Activated T-cell treated with anti-CD3 and anti-CD28 coated beads, Interleukin-2, amount 50 U/mL, for 72 hours (primary cell): Measurements from ENCODE around the gene SULT1A2. TPM values are rescaled to one million over a fixed set of nuclear protein-coding genes. Genes with fewer than 3 reads are reported as not detected.
"Not testable (repeated sequence)": the region's sequence is repeated elsewhere in the genome, so short reads cannot be mapped to it uniquely, and the experiment has no call there.

Source experiments
- ATAC-seq, 2 donors: fragments of 150-1000 bp; cut with Tn5 transposase; replicated peaks in 1 of 2; 2 replicates each; pipeline ENCODE4 v1.10.0; 2021; ENCODE audit warnings: moderate library complexity in 2 of 2, mild to moderate bottlenecking in 1 of 2
- DNase-seq, 2 donors: peaks; one replicate each; pipeline ENCODE4 v3.0.0; 2021 to 2022; ENCODE audit warnings: mixed read lengths in 1 of 2
- H3K27ac Mint-ChIP-seq: one replicate; pipeline ENCODE4 v1.8.0; 2022; ENCODE audit warnings: mild to moderate bottlenecking, moderate library complexity, mixed read lengths
- H3K27me3 Mint-ChIP-seq: one replicate; pipeline ENCODE4 v1.8.0; 2022; ENCODE audit warnings: low read depth, mixed read lengths
- H3K36me3 Mint-ChIP-seq, 2 donors: one replicate each; pipeline ENCODE4 v1.8.0; 2022; ENCODE audit warnings: mixed read lengths in 2 of 2, mild to moderate bottlenecking in 1 of 2; ENCODE audit not compliant: insufficient read depth in 2 of 2
- H3K4me1 Mint-ChIP-seq: one replicate; pipeline ENCODE4 v1.8.0; 2022; ENCODE audit warnings: low read depth, mixed read lengths
- H3K4me3 Mint-ChIP-seq, 2 donors: one replicate each; pipeline ENCODE4 v1.8.0; 2022; ENCODE audit warnings: mild to moderate bottlenecking in 2 of 2, mixed read lengths in 2 of 2, moderate library complexity in 2 of 2
- H3K9me3 Mint-ChIP-seq, 2 donors: one replicate each; pipeline ENCODE4 v1.8.0; 2022; ENCODE audit warnings: mixed read lengths in 2 of 2
- total RNA-seq, 2 donors: library from RNA; stranded (reverse); gene quantifications; one replicate each; pipeline ENCODE4 v1.2.3, GENCODE V29; 2022

The SULT1A2 gene
- total RNA-seq, 2 donors from 2014 or later: 0.25 to 1.2 TPM

DNA sequence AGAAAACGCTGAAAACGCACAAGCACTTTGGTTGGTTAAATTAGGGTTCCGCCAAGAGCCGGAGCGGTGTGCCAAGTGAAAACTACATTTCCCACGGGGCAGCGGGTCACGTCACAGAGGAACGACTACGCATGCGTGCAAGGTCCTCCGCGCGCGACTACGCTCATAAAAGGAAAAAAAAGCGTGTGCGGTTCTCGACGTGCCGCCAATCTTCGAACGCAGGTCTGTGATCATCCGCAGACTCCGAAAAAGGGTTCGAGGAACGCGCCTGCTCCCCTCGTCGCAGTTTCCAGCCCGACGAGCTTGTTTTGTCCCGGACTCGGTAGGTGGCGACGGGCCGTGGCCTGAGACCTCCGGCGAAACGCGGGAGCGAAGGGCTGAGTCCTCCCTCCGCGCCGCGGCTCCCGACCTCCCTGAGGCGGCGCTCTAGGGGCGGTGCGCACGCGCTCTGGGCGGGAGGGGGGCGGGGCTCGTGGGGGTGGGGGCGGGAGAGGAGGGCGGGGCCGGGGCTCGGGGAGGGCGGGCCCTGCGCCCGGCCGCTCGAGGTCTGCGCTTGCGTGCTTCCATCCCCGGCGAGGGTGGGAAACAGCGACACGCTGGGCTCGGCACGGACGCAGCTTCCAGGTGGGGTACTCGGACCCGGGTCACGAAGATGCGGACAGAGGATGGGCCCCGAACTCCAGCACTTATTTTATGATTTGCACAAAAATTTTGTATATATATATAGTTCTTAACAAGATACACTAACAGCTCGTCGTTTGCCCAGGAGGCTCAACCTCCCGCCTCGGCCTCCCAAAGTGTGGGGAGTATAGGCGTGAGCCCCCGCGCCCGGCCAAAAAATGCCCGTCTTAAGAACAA lies 42.8 kb downstream of the SULT1A2 start, which contains the start of gene SGF29:
TSS of gene SGF29 (plus strand) at position 145 of the 858 bp plus-strand sequence. CDS start 27,150 bp downstream, outside the sequence.
- no peaks in the 10 kb centered on the region for H3K9me3 Mint-ChIP-seq
- DNase-seq: peak; percentile 92 to 93
- H3K27me3 Mint-ChIP-seq: no peaks in the 10 kb centered on the region
- peak; percentile 86 to 89 for ATAC-seq
- peak within 1 kb of the TSS; percentile 95 for H3K27ac Mint-ChIP-seq
- peaks cover 3 to 11% of the 10 kb centered on the region in 2 donors for H3K36me3 Mint-ChIP-seq
- H3K4me3 Mint-ChIP-seq: peak within 1 kb of the TSS; percentile 91 to 94
- peaks cover 50% of the 10 kb centered on the region for H3K4me1 Mint-ChIP-seq

DNA sequence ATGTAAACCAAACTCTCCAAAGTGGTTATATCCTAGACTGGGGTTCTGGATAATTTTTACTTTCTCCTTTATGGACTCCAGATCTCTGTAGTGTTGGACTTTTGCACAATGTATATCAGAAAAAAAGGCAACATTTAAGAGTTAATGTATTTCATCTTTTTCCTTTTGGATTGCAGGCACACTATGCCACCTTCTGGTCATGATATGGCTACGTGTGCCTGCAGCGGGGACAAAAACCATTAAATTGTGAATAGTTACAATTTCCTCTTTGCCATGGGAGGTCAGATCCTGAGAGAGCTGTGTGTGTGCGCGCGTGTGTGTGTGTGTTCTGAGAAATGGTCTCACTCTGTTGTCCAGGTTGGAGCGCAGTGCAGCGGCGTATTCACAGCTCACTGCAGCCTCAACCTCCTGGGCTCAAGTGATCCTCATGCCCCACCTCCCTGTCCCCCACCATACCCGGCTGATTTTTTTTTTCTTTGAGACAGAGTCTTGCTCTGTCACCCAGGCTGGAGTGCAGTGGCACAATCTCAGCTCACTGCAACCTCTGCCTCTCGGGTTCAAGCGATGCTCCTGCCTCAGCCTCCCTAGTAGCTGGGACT lies 47.5 kb downstream of the SULT1A2 start:
- DNase-seq: no peak
- ATAC-seq: no peak
- no peaks in the 10 kb centered on the region for H3K9me3 Mint-ChIP-seq
- H3K27me3 Mint-ChIP-seq: no peaks in the 10 kb centered on the region
- no peak overlapping the region for H3K27ac Mint-ChIP-seq
- H3K4me1 Mint-ChIP-seq: peaks cover 13% of the 10 kb centered on the region
- H3K36me3 Mint-ChIP-seq: no peaks in the 10 kb centered on the region
- peak overlapping the region in 1 of 2 donors; percentile 24 for H3K4me3 Mint-ChIP-seq

DNA sequence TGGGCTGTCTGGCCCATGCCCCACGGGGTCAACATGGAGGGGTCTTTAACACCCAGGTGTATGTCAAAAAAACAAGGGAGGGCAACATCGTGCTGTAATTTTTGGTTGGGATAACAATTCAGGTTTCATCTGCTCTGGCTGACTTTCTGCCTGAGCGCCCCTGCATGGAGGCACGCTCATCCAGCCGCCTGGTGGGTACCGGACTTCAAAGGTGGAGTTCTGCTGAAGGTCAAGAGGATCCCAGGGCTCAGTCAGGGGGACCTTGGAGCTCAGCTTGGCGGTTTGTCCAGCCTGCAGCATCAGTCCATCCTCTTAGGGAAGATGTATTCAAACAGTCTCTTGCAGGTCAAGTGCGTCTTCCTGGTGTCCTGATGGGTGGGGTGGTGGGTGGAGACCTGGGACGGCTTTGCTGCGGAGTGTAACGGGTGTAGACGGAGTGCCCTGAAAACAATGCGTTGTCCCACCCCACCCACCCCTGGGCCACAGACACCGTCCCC lies 48.5 kb downstream of the SULT1A2 start:
- no peaks in the 10 kb centered on the region for H3K36me3 Mint-ChIP-seq
- DNase-seq: no peak
- peaks cover 8% of the 10 kb centered on the region for H3K4me1 Mint-ChIP-seq
- no peak overlapping the region for H3K4me3 Mint-ChIP-seq
- H3K9me3 Mint-ChIP-seq: no peaks in the 10 kb centered on the region
- H3K27me3 Mint-ChIP-seq: no peaks in the 10 kb centered on the region
- H3K27ac Mint-ChIP-seq: no peak overlapping the region
- no peak for ATAC-seq

DNA sequence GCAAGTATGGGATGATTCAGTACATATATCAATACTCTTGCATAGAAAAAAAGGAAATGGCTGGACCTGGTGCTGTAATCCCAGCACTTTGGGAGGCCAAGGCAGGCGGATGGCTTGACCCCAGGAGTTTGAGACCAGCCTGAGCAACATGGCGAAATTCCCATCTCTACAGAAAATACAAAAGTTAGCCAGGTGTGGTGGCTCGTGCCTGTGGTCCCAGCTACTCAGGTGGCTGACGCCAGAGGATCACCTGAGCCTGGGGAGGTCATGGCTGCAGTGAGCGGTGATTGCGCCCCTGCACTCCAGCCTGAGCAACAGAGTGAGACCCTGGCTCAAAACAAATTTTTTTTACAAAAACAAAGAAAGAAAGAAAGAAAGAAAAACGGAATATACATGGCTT lies 50.2 kb downstream of the SULT1A2 start:
- H3K9me3 Mint-ChIP-seq: no peaks in the 10 kb centered on the region
- no peak for ATAC-seq
- H3K27ac Mint-ChIP-seq: no peak overlapping the region
- DNase-seq: no peak
- H3K4me1 Mint-ChIP-seq: peaks cover 9% of the 10 kb centered on the region
- H3K27me3 Mint-ChIP-seq: no peaks in the 10 kb centered on the region
- H3K4me3 Mint-ChIP-seq: no peak overlapping the region
- no peaks in the 10 kb centered on the region for H3K36me3 Mint-ChIP-seq

DNA sequence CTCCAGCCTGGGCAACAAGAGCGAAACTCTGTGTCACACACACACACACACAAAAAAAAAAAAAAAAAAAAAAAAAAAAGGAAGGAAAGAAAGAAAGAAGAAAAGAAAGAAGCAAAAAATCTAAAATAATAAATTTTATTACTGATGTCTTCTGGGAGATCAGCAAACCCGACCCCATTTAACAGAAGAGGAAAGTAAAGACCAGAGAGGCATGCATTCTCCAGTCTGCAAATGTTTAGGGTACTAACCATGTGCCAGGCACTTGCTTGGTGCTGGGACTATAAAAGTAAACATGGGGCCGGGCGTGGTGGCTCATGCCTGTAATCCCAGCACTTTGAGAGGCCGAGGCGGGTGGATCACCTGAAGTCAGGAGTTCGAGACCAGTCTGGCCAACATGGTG lies 50.9 kb downstream of the SULT1A2 start:
- H3K27ac Mint-ChIP-seq, DNase-seq, H3K4me1 Mint-ChIP-seq, ATAC-seq, H3K36me3 Mint-ChIP-seq, H3K27me3 Mint-ChIP-seq, H3K4me3 Mint-ChIP-seq, H3K9me3 Mint-ChIP-seq: not testable (repeated sequence)

DNA sequence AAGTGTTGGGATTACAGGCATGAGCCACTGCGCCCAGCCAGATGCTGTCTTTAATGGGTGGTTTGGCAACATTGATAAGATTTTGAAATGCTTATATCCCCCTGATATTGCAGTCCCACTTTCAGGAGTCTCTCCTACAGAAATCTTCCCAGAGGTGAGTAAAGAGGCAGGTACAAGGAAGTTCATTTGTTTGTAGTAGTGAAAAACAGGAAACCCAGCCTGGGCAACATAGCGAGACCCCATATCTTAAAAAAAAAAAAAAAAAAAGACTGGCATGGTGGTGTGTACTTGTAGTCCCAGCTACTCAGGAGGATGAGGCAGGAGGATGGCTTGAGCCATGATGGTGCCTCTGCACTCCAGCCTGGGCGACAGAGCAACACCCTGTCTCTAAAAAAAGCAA lies 51.9 kb downstream of the SULT1A2 start:
- Mint-ChIP-seq H3K4me3 (no peak overlapping the region), H3K36me3 (no peaks in the 10 kb centered on the region), H3K9me3 (no peaks in the 10 kb centered on the region), H3K27me3 (no peaks in the 10 kb centered on the region), H3K27ac (no peak overlapping the region), H3K4me1 (peaks cover 9% of the 10 kb centered on the region)
- ATAC-seq: no peak
- no peak for DNase-seq

DNA sequence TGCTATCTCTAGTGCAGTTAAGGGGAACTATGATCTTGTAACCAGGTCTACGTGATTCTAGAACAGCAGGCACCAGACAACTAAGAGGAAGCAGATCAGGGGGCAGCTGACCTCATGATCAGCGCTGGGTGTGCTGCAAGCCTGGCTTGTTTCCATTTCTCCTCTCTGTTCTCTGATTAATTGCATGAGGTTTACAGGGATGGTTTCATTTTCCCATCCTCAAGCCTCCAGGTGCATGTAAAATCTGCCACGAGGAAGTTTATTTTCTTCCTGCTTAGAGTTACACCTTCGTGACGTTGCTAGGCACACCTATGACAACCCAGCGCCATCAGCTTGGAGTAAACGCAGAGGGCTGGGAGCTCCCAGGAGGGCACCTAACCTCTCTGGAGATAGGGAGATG lies 53.8 kb downstream of the SULT1A2 start:
- peaks cover 9% of the 10 kb centered on the region for H3K4me1 Mint-ChIP-seq
- DNase-seq (no peak), ATAC-seq (no peak)
- no peak overlapping the region for H3K27ac Mint-ChIP-seq
- H3K9me3 Mint-ChIP-seq: no peaks in the 10 kb centered on the region
- H3K36me3 Mint-ChIP-seq: no peaks in the 10 kb centered on the region
- no peak overlapping the region for H3K4me3 Mint-ChIP-seq
- H3K27me3 Mint-ChIP-seq: no peaks in the 10 kb centered on the region

DNA sequence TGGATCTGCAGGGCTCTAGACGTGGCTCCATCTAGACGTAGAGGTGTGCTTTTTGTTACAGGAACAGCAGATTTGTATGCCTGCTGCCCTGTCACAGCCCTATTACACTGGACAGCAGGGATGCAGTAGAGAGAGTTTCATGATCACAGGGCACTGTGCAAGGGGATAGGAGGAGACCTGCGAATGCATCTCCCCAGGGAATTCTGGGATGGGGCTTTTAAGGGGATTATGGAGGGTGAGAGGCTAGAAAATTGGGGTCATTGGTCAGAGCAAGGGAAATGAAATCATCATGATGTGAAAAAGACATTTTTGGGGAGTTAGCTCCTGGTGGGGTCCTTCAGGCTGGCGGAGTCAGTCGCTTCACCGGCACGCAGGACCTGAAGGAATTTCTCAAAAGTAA lies 54.2 kb downstream of the SULT1A2 start:
- no peak overlapping the region for H3K4me3 Mint-ChIP-seq
- no peaks in the 10 kb centered on the region for H3K9me3 Mint-ChIP-seq
- no peak overlapping the region for H3K27ac Mint-ChIP-seq
- H3K4me1 Mint-ChIP-seq: peaks cover 9% of the 10 kb centered on the region
- no peak for DNase-seq
- H3K27me3 Mint-ChIP-seq: no peaks in the 10 kb centered on the region
- ATAC-seq: no peak
- H3K36me3 Mint-ChIP-seq: no peaks in the 10 kb centered on the region

Other genes with a start within 250 kb of the SULT1A2 start
- 1 to 10 TPM; 2.9 to 3.9 TPM for gene NPIPB6, start 233.5 kb downstream of the SULT1A2 start, total RNA-seq
- gene EIF3CL, start 193.2 kb downstream of the SULT1A2 start, total RNA-seq: 100 to 1,000 TPM in 1 of 2 donors, 10 to 100 TPM in 1; 60.6 to 107 TPM
- gene NPIPB7, start 124.7 kb downstream of the SULT1A2 start, total RNA-seq: under 1 TPM in 1 of 2 donors, not detected in 1; 0.48 TPM
- gene CLN3, start 105.0 kb downstream of the SULT1A2 start, total RNA-seq: 10 to 100 TPM; 22.4 to 30.1 TPM
- gene APOBR, start 102.4 kb downstream of the SULT1A2 start, total RNA-seq: 1 to 10 TPM; 2.7 to 3.2 TPM
- gene IL27, start 90.2 kb downstream of the SULT1A2 start, total RNA-seq: not detected
- not detected for gene NUPR1, start 58.1 kb downstream of the SULT1A2 start, total RNA-seq
- gene SGF29, start 43.1 kb downstream of the SULT1A2 start, total RNA-seq: 10 to 100 TPM; 42.4 to 60.0 TPM
- gene SULT1A1, start 13.0 kb upstream of the SULT1A2 start, total RNA-seq: 10 to 100 TPM; 12.7 to 18.6 TPM
- 1 to 10 TPM in 1 of 2 donors, not detected in 1; 2.7 TPM for gene NPIPB8, start 41.0 kb upstream of the SULT1A2 start, total RNA-seq
- gene EIF3C, start 114.4 kb upstream of the SULT1A2 start, total RNA-seq: 100 to 1,000 TPM; 470 to 660 TPM
- gene NPIPB9, start 154.7 kb upstream of the SULT1A2 start, total RNA-seq: 1 to 10 TPM; 3.4 to 4.1 TPM
- 100 to 1,000 TPM; 456 to 594 TPM for gene ATXN2L, start 225.9 kb upstream of the SULT1A2 start, total RNA-seq
- gene TUFM, start 249.3 kb upstream of the SULT1A2 start, total RNA-seq: 100 to 1,000 TPM; 172 to 220 TPM